NCI-H1048 (cell line): Measurements from ENCODE around the gene NDEL1.

Experiments
- DNase-seq: peaks from one replicate; lab custom pipeline; 2025; lab: John Stamatoyannopoulos, UW

NDEL1 gene

GRCh38 chr17:8503368-8503767 lies 67.7 kb downstream of the NDEL1 start:
- DNase-seq, result no peak

DNA sequence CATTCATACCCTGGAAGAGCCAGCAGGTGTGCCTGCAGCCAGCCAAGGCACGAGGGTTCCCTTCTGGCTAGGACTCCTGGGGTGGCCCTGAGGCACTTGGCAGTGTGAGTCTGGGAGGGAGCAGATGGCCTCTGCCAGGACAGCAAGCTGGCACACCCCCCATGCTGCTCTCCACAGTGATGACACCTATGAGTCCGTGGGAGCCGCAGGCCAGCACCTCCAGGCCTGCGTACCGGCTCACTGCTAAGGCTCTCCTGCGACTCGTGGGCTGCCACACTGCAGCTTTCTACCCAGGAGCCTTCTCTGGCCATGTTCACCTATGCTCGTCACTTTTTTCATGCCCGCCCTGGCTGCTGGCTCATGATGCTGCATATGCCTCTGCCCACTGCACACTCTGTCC lies 68.1 kb downstream of the NDEL1 start:
- DNase-seq, result no peak

DNA sequence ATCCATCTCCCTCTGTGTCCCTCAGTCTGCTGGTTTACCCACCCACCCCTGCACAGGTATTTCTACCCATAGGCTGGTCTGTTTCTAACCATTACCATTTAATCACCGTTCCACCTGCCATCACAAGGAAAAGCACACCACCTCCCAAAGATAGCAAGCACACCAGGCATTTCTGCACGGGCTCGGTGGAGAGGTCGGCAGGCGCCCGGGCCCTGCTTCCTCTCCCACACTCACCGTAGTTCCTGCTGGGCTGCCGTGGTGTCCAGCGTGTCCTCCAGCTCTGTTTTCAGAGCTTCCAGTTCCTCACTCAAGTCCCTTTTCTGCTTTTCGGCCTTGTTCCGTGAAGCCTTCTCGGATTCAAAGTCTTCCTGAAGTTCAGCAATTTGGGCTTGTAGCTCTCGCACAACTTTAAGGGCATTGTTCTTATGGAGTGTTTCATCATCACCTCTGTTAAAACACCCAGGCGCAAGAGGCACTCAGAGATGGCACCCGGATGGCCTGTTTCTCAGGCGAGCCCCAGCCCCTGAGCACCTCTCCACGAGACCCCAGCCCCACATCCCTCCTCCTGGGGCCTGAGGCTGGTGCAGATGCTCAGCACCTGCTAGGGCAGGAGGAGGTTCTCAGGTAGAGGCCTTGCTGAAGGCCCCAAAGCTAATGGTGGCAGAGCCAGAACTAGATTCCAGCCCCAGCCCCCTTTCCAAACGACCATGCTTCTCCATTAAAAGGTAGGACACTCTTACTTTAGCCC lies 69.0 kb downstream of the NDEL1 start:
- no peak for DNase-seq

- DNase-seq, result no peak
Measured at GRCh38 chr17:8506145-8506544, 70.5 kb downstream of the NDEL1 start.

GRCh38 chr17:8514801-8515200 lies 79.1 kb downstream of the NDEL1 start:
- DNase-seq, result no peak
